Measurements from ENCODE around the gene BCAS3. TPM values are rescaled to one million over a fixed set of nuclear protein-coding genes. Genes with fewer than 3 reads are reported as not detected.

The BCAS3 gene
- total RNA-seq, 1 donor from 2014 or later, result 75.9 TPM

GRCh38 chr17:61131585-61131984, 453.9 kb downstream of the BCAS3 start:
- Histone ChIP-seq H3K27ac (peak overlapping the region; percentile 17 to 64), H3K4me1 (peaks cover 0 to 6% of the 10 kb centered on the region in 2 donors), H3K9me3 (no peaks in the 10 kb centered on the region), H3K27me3 (no peaks in the 10 kb centered on the region), H3K4me3 (no peak overlapping the region), H3K36me3 (no peaks in the 10 kb centered on the region)
- no peak for TF ChIP-seq CTCF (IDR thresholded peaks at IDR 0.05)
- intact Hi-C loops (cut with DNase I), result no loop called here
- no peak for DNase-seq (ENCODE audit: low spot score in 2 of 2)

GRCh38 chr17:61132524-61132923, 454.9 kb downstream of the BCAS3 start:
- Histone ChIP-seq H3K27me3 (no peaks in the 10 kb centered on the region), H3K9me3 (no peaks in the 10 kb centered on the region), H3K27ac (no peak overlapping the region), H3K36me3 (no peaks in the 10 kb centered on the region), H3K4me1 (peaks cover 0 to 6% of the 10 kb centered on the region in 2 donors), H3K4me3 (no peak overlapping the region)
- no peak for DNase-seq (ENCODE audit: low spot score in 2 of 2)
- intact Hi-C loops (cut with DNase I), result no loop called here
- TF ChIP-seq CTCF (IDR thresholded peaks at IDR 0.05), result no peak

- H3K9me3 ChIP-seq, result no peaks in the 10 kb centered on the region
- no peak overlapping the region for H3K4me3 ChIP-seq
- no peaks in the 10 kb centered on the region for H3K36me3 ChIP-seq
- no peak for TF ChIP-seq CTCF (IDR thresholded peaks at IDR 0.05)
- no peak overlapping the region for H3K27ac ChIP-seq
- H3K4me1 ChIP-seq, result peaks cover 0 to 8% of the 10 kb centered on the region in 2 donors
- intact Hi-C loops (cut with DNase I), result no loop called here
- no peak for DNase-seq (ENCODE audit: low spot score in 2 of 2)
- no peaks in the 10 kb centered on the region for H3K27me3 ChIP-seq
Measured at GRCh38 chr17:61133853-61134252, 456.2 kb downstream of the BCAS3 start.

GRCh38 chr17:61134551-61135235, 457.0 kb downstream of the BCAS3 start:
- H3K27ac ChIP-seq, result no peak overlapping the region
- TF ChIP-seq CTCF (IDR thresholded peaks at IDR 0.05), result no peak
- H3K4me1 ChIP-seq, result peaks cover 0 to 8% of the 10 kb centered on the region in 2 donors
- H3K4me3 ChIP-seq, result no peak overlapping the region
- H3K9me3 ChIP-seq, result no peaks in the 10 kb centered on the region
- intact Hi-C loops (cut with DNase I), result no loop called here
- H3K27me3 ChIP-seq, result no peaks in the 10 kb centered on the region
- no peaks in the 10 kb centered on the region for H3K36me3 ChIP-seq
- DNase-seq (ENCODE audit: low spot score in 2 of 2), result no peak

GRCh38 chr17:61135782-61136181, 458.1 kb downstream of the BCAS3 start:
- Histone ChIP-seq H3K27ac (no peak overlapping the region), H3K9me3 (no peaks in the 10 kb centered on the region), H3K4me1 (peaks cover 0 to 8% of the 10 kb centered on the region in 2 donors), H3K36me3 (no peaks in the 10 kb centered on the region), H3K27me3 (no peaks in the 10 kb centered on the region), H3K4me3 (no peak overlapping the region)
- TF ChIP-seq CTCF (IDR thresholded peaks at IDR 0.05), result no peak
- DNase-seq (ENCODE audit: low spot score in 2 of 2), result no peak
- intact Hi-C loops (cut with DNase I), result no loop called here
